Measurements from ENCODE around the gene RASGRF2.

Gene RASGRF2

GRCh38 chr5:81166430-81166829 lies 206.3 kb downstream of the RASGRF2 start:
- Histone ChIP-seq H2BK5ac (ENCODE audit: low read length) (no peak overlapping the region), H3K27me3 (ENCODE audit: insufficient read depth, low read length, poor library complexity) (no peaks in the 10 kb centered on the region), H2AK5ac (ENCODE audit: low read length) (no peak overlapping the region), H3K4me1 (ENCODE audit: control insufficient read depth, low read depth, low read length) (no peaks in the 10 kb centered on the region), H4K8ac (ENCODE audit: low read depth, low read length) (no peak overlapping the region), H3K79me1 (ENCODE audit: low read length) (no peaks in the 10 kb centered on the region), H3K36me3 (ENCODE audit: control insufficient read depth, insufficient read depth, low read length) (no peaks in the 10 kb centered on the region), H3K9ac (ENCODE audit: low read length) (no peak overlapping the region), H3K4me3 (ENCODE audit: low read length) (no peak overlapping the region), H3K23ac (ENCODE audit: low read length) (no peak overlapping the region), H4K5ac (ENCODE audit: low read length) (no peak overlapping the region), H2BK120ac (ENCODE audit: low read depth, low read length) (no peak overlapping the region), H3K4me2 (ENCODE audit: low read length) (no peak overlapping the region), H2BK15ac (replicated peaks; ENCODE audit: low read depth) (no peak overlapping the region), H3K56ac (ENCODE audit: low read length) (no peak overlapping the region), H3K18ac (ENCODE audit: low read length) (no peak overlapping the region), H3K79me2 (ENCODE audit: control insufficient read depth, insufficient read depth, low read length) (no peaks in the 10 kb centered on the region), H3K4ac (ENCODE audit: low read depth, low read length) (no peak overlapping the region), H3K27ac (ENCODE audit: low read depth, low read length) (no peak overlapping the region)
- no peak for DNase-seq
- WGBS (ENCODE audit: extremely low coverage, insufficient coverage, low lambda C conversion rate), result no CpG with 5 or more reads among the region's 6 CpGs

DNA sequence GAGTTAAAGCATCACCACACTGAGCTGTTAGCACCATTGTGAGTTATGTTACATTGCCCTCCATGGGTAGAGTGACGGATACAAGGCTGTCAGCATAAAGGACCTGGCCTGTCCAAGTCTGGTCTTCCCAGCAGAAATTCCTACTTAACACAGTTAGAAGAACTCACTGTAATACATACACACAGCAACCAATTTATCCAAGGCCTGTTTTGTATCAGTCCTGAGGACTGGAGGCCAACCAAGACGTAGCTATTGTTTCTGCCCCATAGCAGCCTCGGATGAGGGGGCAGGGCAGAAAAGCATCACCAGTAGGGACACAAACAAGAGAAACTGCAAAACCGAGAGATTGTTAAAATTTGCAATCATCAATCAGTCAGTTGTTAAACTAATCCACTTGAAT lies 206.9 kb downstream of the RASGRF2 start:
- Histone ChIP-seq H2BK15ac (replicated peaks; ENCODE audit: low read depth) (no peak overlapping the region), H3K23ac (ENCODE audit: low read length) (no peak overlapping the region), H3K4me3 (ENCODE audit: low read length) (no peak overlapping the region), H3K36me3 (ENCODE audit: control insufficient read depth, insufficient read depth, low read length) (no peaks in the 10 kb centered on the region), H3K56ac (ENCODE audit: low read length) (no peak overlapping the region), H3K79me1 (ENCODE audit: low read length) (no peaks in the 10 kb centered on the region), H3K18ac (ENCODE audit: low read length) (no peak overlapping the region), H2BK5ac (ENCODE audit: low read length) (no peak overlapping the region), H4K5ac (ENCODE audit: low read length) (no peak overlapping the region), H2BK120ac (ENCODE audit: low read depth, low read length) (no peak overlapping the region), H3K9ac (ENCODE audit: low read length) (no peak overlapping the region), H3K4me2 (ENCODE audit: low read length) (no peak overlapping the region), H3K79me2 (ENCODE audit: control insufficient read depth, insufficient read depth, low read length) (no peaks in the 10 kb centered on the region), H4K8ac (ENCODE audit: low read depth, low read length) (no peak overlapping the region), H3K4me1 (ENCODE audit: control insufficient read depth, low read depth, low read length) (no peaks in the 10 kb centered on the region), H3K4ac (ENCODE audit: low read depth, low read length) (no peak overlapping the region), H2AK5ac (ENCODE audit: low read length) (no peak overlapping the region), H3K27me3 (ENCODE audit: insufficient read depth, low read length, poor library complexity) (no peaks in the 10 kb centered on the region), H3K27ac (ENCODE audit: low read depth, low read length) (no peak overlapping the region)
- DNase-seq, result no peak
- no CpG with 5 or more reads among the region's 4 CpGs for WGBS (ENCODE audit: extremely low coverage, insufficient coverage, low lambda C conversion rate)

DNA sequence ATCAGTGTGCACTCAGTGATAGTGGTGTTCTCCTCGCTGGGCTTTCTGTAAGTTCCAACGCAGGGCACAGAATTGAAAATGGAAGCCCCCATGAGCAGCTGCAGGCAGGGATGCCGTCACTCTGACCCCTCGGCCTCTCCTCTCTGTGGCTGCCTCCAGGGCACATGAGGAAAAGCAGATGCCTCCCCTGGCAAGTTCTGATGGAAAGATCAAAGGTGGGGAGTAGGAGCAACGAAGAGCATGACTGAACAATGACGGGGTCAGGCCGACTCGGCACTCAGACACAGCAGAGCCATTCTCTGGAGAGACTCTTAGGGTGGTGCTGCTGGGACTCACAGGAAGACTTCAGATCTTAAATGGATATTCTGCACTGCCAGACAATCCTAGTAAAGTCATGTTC lies 207.4 kb downstream of the RASGRF2 start:
- H4K8ac ChIP-seq (ENCODE audit: low read depth, low read length), result no peak overlapping the region
- H3K4me1 ChIP-seq (ENCODE audit: control insufficient read depth, low read depth, low read length), result no peaks in the 10 kb centered on the region
- H4K5ac ChIP-seq (ENCODE audit: low read length), result no peak overlapping the region
- no peak overlapping the region for H2AK5ac ChIP-seq (ENCODE audit: low read length)
- no CpG with 5 or more reads among the region's 8 CpGs for WGBS (ENCODE audit: extremely low coverage, insufficient coverage, low lambda C conversion rate)
- no peak overlapping the region for H3K56ac ChIP-seq (ENCODE audit: low read length)
- H3K4me3 ChIP-seq (ENCODE audit: low read length), result no peak overlapping the region
- H3K27ac ChIP-seq (ENCODE audit: low read depth, low read length), result no peak overlapping the region
- no peak overlapping the region for H2BK120ac ChIP-seq (ENCODE audit: low read depth, low read length)
- no peaks in the 10 kb centered on the region for H3K79me1 ChIP-seq (ENCODE audit: low read length)
- no peak overlapping the region for H3K4me2 ChIP-seq (ENCODE audit: low read length)
- H3K79me2 ChIP-seq (ENCODE audit: control insufficient read depth, insufficient read depth, low read length), result no peaks in the 10 kb centered on the region
- H3K4ac ChIP-seq (ENCODE audit: low read depth, low read length), result no peak overlapping the region
- H3K18ac ChIP-seq (ENCODE audit: low read length), result no peak overlapping the region
- H2BK5ac ChIP-seq (ENCODE audit: low read length), result no peak overlapping the region
- no peak overlapping the region for H2BK15ac ChIP-seq (replicated peaks; ENCODE audit: low read depth)
- no peaks in the 10 kb centered on the region for H3K36me3 ChIP-seq (ENCODE audit: control insufficient read depth, insufficient read depth, low read length)
- DNase-seq, result no peak
- H3K27me3 ChIP-seq (ENCODE audit: insufficient read depth, low read length, poor library complexity), result no peaks in the 10 kb centered on the region
- no peak overlapping the region for H3K23ac ChIP-seq (ENCODE audit: low read length)
- H3K9ac ChIP-seq (ENCODE audit: low read length), result no peak overlapping the region

- Histone ChIP-seq H4K8ac (ENCODE audit: low read depth, low read length) (no peak overlapping the region), H3K27me3 (ENCODE audit: insufficient read depth, low read length, poor library complexity) (no peaks in the 10 kb centered on the region), H3K27ac (ENCODE audit: low read depth, low read length) (no peak overlapping the region), H3K4me1 (ENCODE audit: control insufficient read depth, low read depth, low read length) (no peaks in the 10 kb centered on the region), H3K79me2 (ENCODE audit: control insufficient read depth, insufficient read depth, low read length) (no peaks in the 10 kb centered on the region), H2BK15ac (replicated peaks; ENCODE audit: low read depth) (no peak overlapping the region), H3K4me2 (ENCODE audit: low read length) (no peak overlapping the region), H3K36me3 (ENCODE audit: control insufficient read depth, insufficient read depth, low read length) (no peaks in the 10 kb centered on the region), H3K4me3 (ENCODE audit: low read length) (no peak overlapping the region), H2BK5ac (ENCODE audit: low read length) (no peak overlapping the region), H3K23ac (ENCODE audit: low read length) (no peak overlapping the region), H3K18ac (ENCODE audit: low read length) (no peak overlapping the region), H2AK5ac (ENCODE audit: low read length) (no peak overlapping the region), H3K4ac (ENCODE audit: low read depth, low read length) (no peak overlapping the region), H3K56ac (ENCODE audit: low read length) (no peak overlapping the region), H3K9ac (ENCODE audit: low read length) (no peak overlapping the region), H3K79me1 (ENCODE audit: low read length) (no peaks in the 10 kb centered on the region), H2BK120ac (ENCODE audit: low read depth, low read length) (no peak overlapping the region), H4K5ac (ENCODE audit: low read length) (no peak overlapping the region)
- WGBS (ENCODE audit: extremely low coverage, insufficient coverage, low lambda C conversion rate), result no CpG with 5 or more reads among the region's 2 CpGs
- DNase-seq, result no peak
These were observed 209.8 kb downstream of the RASGRF2 start for GRCh38 chr5:81169924-81170323.

DNA sequence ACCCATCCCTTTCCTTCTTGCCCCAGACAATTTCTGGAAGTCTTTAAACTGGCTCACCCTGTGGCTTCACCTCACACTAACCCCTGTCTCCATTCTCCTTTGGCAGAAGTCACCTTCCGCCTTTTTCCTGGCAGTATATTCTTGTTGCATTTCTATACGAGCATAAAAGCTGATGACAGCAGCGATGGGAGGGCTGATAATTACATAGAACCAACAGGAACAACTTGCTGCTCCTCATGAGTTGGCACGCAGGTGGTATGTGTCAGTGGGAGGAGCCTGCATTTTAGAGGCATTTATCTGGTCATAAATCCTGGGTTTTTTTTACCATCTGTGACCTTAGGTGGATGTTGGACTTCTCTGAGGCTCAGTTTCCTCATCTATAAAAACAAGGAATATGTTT lies 211.6 kb downstream of the RASGRF2 start:
- H2BK15ac ChIP-seq (replicated peaks; ENCODE audit: low read depth), result no peak overlapping the region
- no peak overlapping the region for H2BK5ac ChIP-seq (ENCODE audit: low read length)
- no peak overlapping the region for H3K56ac ChIP-seq (ENCODE audit: low read length)
- no peak overlapping the region for H2AK5ac ChIP-seq (ENCODE audit: low read length)
- H3K9ac ChIP-seq (ENCODE audit: low read length), result no peak overlapping the region
- H2BK120ac ChIP-seq (ENCODE audit: low read depth, low read length), result no peak overlapping the region
- H3K27me3 ChIP-seq (ENCODE audit: insufficient read depth, low read length, poor library complexity), result no peaks in the 10 kb centered on the region
- no peak overlapping the region for H3K27ac ChIP-seq (ENCODE audit: low read depth, low read length)
- no peaks in the 10 kb centered on the region for H3K79me1 ChIP-seq (ENCODE audit: low read length)
- no peaks in the 10 kb centered on the region for H3K79me2 ChIP-seq (ENCODE audit: control insufficient read depth, insufficient read depth, low read length)
- H4K8ac ChIP-seq (ENCODE audit: low read depth, low read length), result no peak overlapping the region
- no peaks in the 10 kb centered on the region for H3K36me3 ChIP-seq (ENCODE audit: control insufficient read depth, insufficient read depth, low read length)
- no peak overlapping the region for H3K23ac ChIP-seq (ENCODE audit: low read length)
- no peak overlapping the region for H4K5ac ChIP-seq (ENCODE audit: low read length)
- no CpG with 5 or more reads among the region's 4 CpGs for WGBS (ENCODE audit: extremely low coverage, insufficient coverage, low lambda C conversion rate)
- no peak overlapping the region for H3K18ac ChIP-seq (ENCODE audit: low read length)
- DNase-seq, result no peak
- H3K4ac ChIP-seq (ENCODE audit: low read depth, low read length), result no peak overlapping the region
- no peak overlapping the region for H3K4me2 ChIP-seq (ENCODE audit: low read length)
- no peak overlapping the region for H3K4me3 ChIP-seq (ENCODE audit: low read length)
- no peaks in the 10 kb centered on the region for H3K4me1 ChIP-seq (ENCODE audit: control insufficient read depth, low read depth, low read length)

GRCh38 chr5:81172710-81173109 lies 212.5 kb downstream of the RASGRF2 start:
- Histone ChIP-seq H3K9ac (ENCODE audit: low read length) (no peak overlapping the region), H3K79me1 (ENCODE audit: low read length) (no peaks in the 10 kb centered on the region), H2BK15ac (replicated peaks; ENCODE audit: low read depth) (no peak overlapping the region), H3K36me3 (ENCODE audit: control insufficient read depth, insufficient read depth, low read length) (no peaks in the 10 kb centered on the region), H3K4me3 (ENCODE audit: low read length) (no peak overlapping the region), H2BK5ac (ENCODE audit: low read length) (no peak overlapping the region), H2AK5ac (ENCODE audit: low read length) (no peak overlapping the region), H3K56ac (ENCODE audit: low read length) (no peak overlapping the region), H3K27me3 (ENCODE audit: insufficient read depth, low read length, poor library complexity) (no peaks in the 10 kb centered on the region), H4K5ac (ENCODE audit: low read length) (no peak overlapping the region), H3K79me2 (ENCODE audit: control insufficient read depth, insufficient read depth, low read length) (no peaks in the 10 kb centered on the region), H3K27ac (ENCODE audit: low read depth, low read length) (no peak overlapping the region), H3K4me1 (ENCODE audit: control insufficient read depth, low read depth, low read length) (no peaks in the 10 kb centered on the region), H4K8ac (ENCODE audit: low read depth, low read length) (no peak overlapping the region), H3K18ac (ENCODE audit: low read length) (no peak overlapping the region), H3K23ac (ENCODE audit: low read length) (no peak overlapping the region), H2BK120ac (ENCODE audit: low read depth, low read length) (no peak overlapping the region), H3K4me2 (ENCODE audit: low read length) (no peak overlapping the region), H3K4ac (ENCODE audit: low read depth, low read length) (no peak overlapping the region)
- no CpG with 5 or more reads among the region's 3 CpGs for WGBS (ENCODE audit: extremely low coverage, insufficient coverage, low lambda C conversion rate)
- no peak for DNase-seq

Data from mesendoderm (in vitro differentiated cells).